H1 (cell line): ENCODE measurements around the gene PLPPR2. TPM values are rescaled to one million over a fixed set of nuclear protein-coding genes. Genes with fewer than 3 reads are reported as not detected.

Experiments
- CTCF ChIA-PET: fragments of 300-600 bp; sonication (Branson Sonifier 250); formaldehyde crosslinking; loops from one replicate; lab custom pipeline; 2021; ENCODE audit not compliant: partially characterized antibody; lab: Charles Lee
- POLR2A ChIA-PET: fragments of 300-600 bp; sonication (Branson Sonifier 250); formaldehyde crosslinking; loops from one replicate; lab custom pipeline; 2021; ENCODE audit warnings: inconsistent platforms; ENCODE audit not compliant: partially characterized antibody; lab: Charles Lee
- DNase-seq, 2 experiments: peaks; one replicate each; pipeline versions ENCODE4 v3.0.0 to v3.0.0-alpha.2; 2010 to 2022; ENCODE audit warnings: low spot score in 2 of 2, low read depth in 1 of 2, mixed read lengths in 1 of 2
- FAIRE-seq: peaks from 2 replicates; lab custom pipeline; 2011; peaks lifted over from hg19 to GRCh38; lab: Jason Lieb, UNC
- H2AFZ ChIP-seq: 2 replicates; pipeline ENCODE4 v1.8.1; 2012; ENCODE audit warnings: low read length, inconsistent platforms
- H2AK5ac ChIP-seq: 2 replicates; pipeline ENCODE4 v1.6.1; 2013; ENCODE audit warnings: low read depth, low read length
- H2BK120ac ChIP-seq: replicated peaks from 2 replicates; pipeline ENCODE3; 2013; ENCODE audit warnings: low read depth, low read length, inconsistent platforms
- H2BK12ac ChIP-seq: 2 replicates; pipeline ENCODE4 v1.6.1; 2013; ENCODE audit warnings: low read depth, low read length
- H2BK15ac ChIP-seq: 2 replicates; pipeline ENCODE4 v1.6.1; 2013; ENCODE audit warnings: low read length
- H2BK20ac ChIP-seq: 2 replicates; pipeline ENCODE4 v1.6.1; 2013; ENCODE audit warnings: low read length
- H2BK5ac ChIP-seq: 2 replicates; pipeline ENCODE4 v1.6.1; 2013; ENCODE audit warnings: low read depth, low read length
- H3K14ac ChIP-seq: 2 replicates; pipeline ENCODE4 v1.6.1; 2013; ENCODE audit warnings: inconsistent platforms; ENCODE audit not compliant: insufficient read length
- H3K18ac ChIP-seq: 2 replicates; pipeline ENCODE4 v1.6.1; 2013; ENCODE audit warnings: low read length; ENCODE audit errors: extremely low read depth
- H3K23ac ChIP-seq: 2 replicates; pipeline ENCODE4 v1.6.1; 2013; ENCODE audit warnings: inconsistent platforms; ENCODE audit not compliant: insufficient read length
- H3K23me2 ChIP-seq: 2 replicates; pipeline ENCODE4 v1.6.1; 2013; ENCODE audit warnings: low read depth, low read length
- H3K27ac ChIP-seq: 2 replicates; pipeline ENCODE4 v1.6.1; 2011; ENCODE audit warnings: low read depth, low read length, inconsistent platforms
- H3K27me3 ChIP-seq, 4 experiments: replicated peaks in 1 of 4; 1 replicate in 1 of 4; 2 replicates in 3 of 4; pipeline versions ENCODE4 v1.6.1 to v1.8.1; 2011 to 2013; ENCODE audit warnings: low read length in 3 of 4, mild to moderate bottlenecking in 3 of 4, inconsistent platforms in 2 of 4, mixed read lengths in 2 of 4, moderate library complexity in 1 of 4; ENCODE audit not compliant: control insufficient read depth in 3 of 4, insufficient read depth in 3 of 4; ENCODE audit errors: extremely low read depth in 1 of 4
- H3K36me3 ChIP-seq, 4 experiments: 2 replicates each; pipeline versions ENCODE4 v1.6.1 to v1.8.1; 2011 to 2013; ENCODE audit warnings: mild to moderate bottlenecking in 4 of 4, low read length in 3 of 4, moderate library complexity in 2 of 4, control low read depth in 1 of 4, inconsistent platforms in 1 of 4; ENCODE audit not compliant: insufficient read depth in 4 of 4, control insufficient read depth in 2 of 4
- H3K4ac ChIP-seq: replicated peaks from 2 replicates; pipeline ENCODE3; 2013; ENCODE audit warnings: low read length, low read depth, mixed read lengths, inconsistent platforms; ENCODE audit not compliant: insufficient read length
- H3K4me1 ChIP-seq, 4 experiments: replicated peaks in 1 of 4; 1 replicate in 1 of 4; 2 replicates in 3 of 4; pipeline versions ENCODE4 v1.6.1 to v1.8.1; 2011 to 2013; ENCODE audit warnings: low read length in 3 of 4, inconsistent platforms in 2 of 4, mixed read lengths in 1 of 4; ENCODE audit not compliant: insufficient read depth in 4 of 4, control insufficient read depth in 3 of 4
- H3K4me2 ChIP-seq, 2 experiments: 2 replicates each; pipeline versions ENCODE4 v1.6.1 to v1.8.1; 2011 to 2013; ENCODE audit warnings: low read depth in 2 of 2, low read length in 2 of 2, control low read depth in 1 of 2, inconsistent platforms in 1 of 2, mild to moderate bottlenecking in 1 of 2; ENCODE audit not compliant: insufficient read depth in 1 of 2
- H3K4me3 ChIP-seq, 4 experiments: fragments of 200-600, 300-600 bp in 1 of 4; sonication (generic), shearing (Covaris generic), sonication (Bioruptor Twin) in 1 of 4; 2 replicates each; pipeline versions ENCODE4 v1.5.1 to v1.8.1; 2011 to 2016; ENCODE audit warnings: low read length in 4 of 4, low read depth in 3 of 4, control low read depth in 2 of 4, inconsistent platforms in 2 of 4, mild to moderate bottlenecking in 2 of 4, mixed read lengths in 1 of 4, moderate library complexity in 1 of 4; ENCODE audit not compliant: insufficient read depth in 2 of 4; ENCODE audit errors: extremely low read depth in 1 of 4
- H3K56ac ChIP-seq: replicated peaks from 2 replicates; pipeline ENCODE3; 2013; ENCODE audit warnings: low read depth, mild to moderate bottlenecking, mixed read lengths, low read length, inconsistent platforms; ENCODE audit not compliant: insufficient read length
- H3K79me1 ChIP-seq: 2 replicates; pipeline ENCODE4 v1.6.1; 2013; ENCODE audit warnings: low read depth, low read length, control low read depth
- H3K79me2 ChIP-seq, 2 experiments: 2 replicates each; pipeline versions ENCODE4 v1.6.1 to v1.8.1; 2012 to 2013; ENCODE audit warnings: low read length in 2 of 2, mild to moderate bottlenecking in 2 of 2, inconsistent platforms in 1 of 2; ENCODE audit not compliant: insufficient read depth in 2 of 2, control insufficient read depth in 1 of 2
- H3K9ac ChIP-seq, 4 experiments: replicated peaks in 1 of 4; 1 replicate in 1 of 4; 2 replicates in 3 of 4; pipeline versions ENCODE4 v1.6.1 to v1.8.1; 2011 to 2013; ENCODE audit warnings: low read depth in 3 of 4, low read length in 3 of 4, control low read depth in 2 of 4, mild to moderate bottlenecking in 2 of 4, moderate library complexity in 2 of 4, inconsistent platforms in 1 of 4; ENCODE audit errors: extremely low read depth in 1 of 4
- H3K9me3 ChIP-seq, 2 experiments: 2 replicates each; pipeline versions ENCODE4 v1.6.1 to v1.8.1; 2012 to 2013; ENCODE audit warnings: mild to moderate bottlenecking in 2 of 2, moderate library complexity in 2 of 2, control low read depth in 1 of 2, inconsistent platforms in 1 of 2, low read depth in 1 of 2, low read length in 1 of 2, mixed read lengths in 1 of 2; ENCODE audit not compliant: insufficient read depth in 2 of 2
- H4K20me1 ChIP-seq, 2 experiments: replicated peaks in 1 of 2; 2 replicates each; pipeline versions ENCODE3 to v1.8.1; 2011 to 2013; ENCODE audit warnings: inconsistent platforms in 2 of 2, low read length in 2 of 2, mild to moderate bottlenecking in 1 of 2; ENCODE audit not compliant: insufficient read depth in 2 of 2, control insufficient read depth in 1 of 2
- H4K5ac ChIP-seq: 2 replicates; pipeline ENCODE4 v1.6.1; 2013; ENCODE audit warnings: low read length, low read depth, mixed read lengths, inconsistent platforms; ENCODE audit not compliant: insufficient read length
- H4K8ac ChIP-seq: 2 replicates; pipeline ENCODE4 v1.8.0; 2013; ENCODE audit warnings: mild to moderate bottlenecking, moderate library complexity, low read length, inconsistent platforms; ENCODE audit not compliant: insufficient read depth; ENCODE audit errors: extremely low read depth
- H4K91ac ChIP-seq: replicated peaks from 2 replicates; pipeline ENCODE3; 2013; ENCODE audit warnings: low read length, mixed read lengths, inconsistent platforms; ENCODE audit not compliant: insufficient read length
- ATF2 ChIP-seq: IDR thresholded peaks from 2 replicates; pipeline ENCODE4 v1.6.1; 2012; ENCODE audit warnings: low read length, inconsistent platforms
- BACH1 ChIP-seq: IDR thresholded peaks from 2 replicates; pipeline ENCODE4 v1.6.1; 2012; ENCODE audit warnings: low read length, improper control_type of control experiment
- CBX8 ChIP-seq: fragments of 300-800, 300-1000 bp; sonication (generic); IDR thresholded peaks from 2 replicates; pipeline ENCODE4 v1.7.1; 2016; ENCODE audit warnings: low read depth, low read length, borderline replicate concordance
- NRF1 ChIP-seq: IDR thresholded peaks from 2 replicates; pipeline ENCODE4 v1.6.1; 2011; ENCODE audit warnings: mild to moderate bottlenecking, low read depth, low read length, improper control_type of control experiment
- POLR2AphosphoS5 ChIP-seq: IDR thresholded peaks from 2 replicates; pipeline ENCODE4 v1.6.1; 2011; ENCODE audit warnings: low read depth, low read length
- RAD21 ChIP-seq, 2 experiments: IDR thresholded peaks in 1 of 2; conservative IDR thresholded peaks in 1 of 2; 2 replicates each; pipeline ENCODE4 v1.6.1; 2011; ENCODE audit warnings: low read depth in 2 of 2, low read length in 2 of 2, improper control_type of control experiment in 1 of 2, inconsistent platforms in 1 of 2, mild to moderate bottlenecking in 1 of 2, moderate library complexity in 1 of 2
- SP1 ChIP-seq: IDR thresholded peaks from 2 replicates; pipeline ENCODE4 v1.6.1; 2011; ENCODE audit warnings: low read depth, low read length
- SRF ChIP-seq: IDR thresholded peaks from 2 replicates; pipeline ENCODE4 v1.6.1; 2011; ENCODE audit warnings: mild to moderate bottlenecking, low read depth, low read length, moderate library complexity
- USF2 ChIP-seq: IDR thresholded peaks from 2 replicates; pipeline ENCODE4 v1.6.1; 2011; ENCODE audit warnings: low read length, improper control_type of control experiment
- WGBS, 2 experiments: shearing (Covaris generic) in 1 of 2; methylation state at CpG; one replicate each; pipeline versions ENCODE4 v1.1.6 to v1.1.7; 2013 to 2015; ENCODE audit warnings: low lambda C conversion rate in 2 of 2, mixed read lengths in 2 of 2, inconsistent platforms in 1 of 2, low coverage in 1 of 2, missing lambda C conversion rate in 1 of 2; ENCODE audit not compliant: insufficient replicate concordance in 2 of 2, insufficient coverage in 1 of 2, insufficient read length in 1 of 2; ENCODE audit errors: extremely low coverage in 1 of 2, missing lambda C conversion rate in 1 of 2; 5-methylcytosine and 5-hydroxymethylcytosine counted together
- polyA plus RNA-seq, 7 experiments: library from polyadenylated mRNA; depleted of rRNA in 3 of 7; stranded (reverse) in 5 of 7; unstranded in 2 of 7; fragments of >200 nt in 5 of 7; fragments of 200-250 nt in 2 of 7; gene quantifications; 1 replicate in 5 of 7; 2 replicates in 1 of 7; 4 replicates in 1 of 7; pipeline versions ENCODE4 v1.2.1 to v1.2.3, GENCODE V29; 2011 to 2013; ENCODE audit warnings: missing spikeins in 2 of 7, mixed read lengths in 2 of 7
- total RNA-seq: library from RNA; stranded (reverse); fragmentation: NEBNext Ultra II Directional; extraction: Animal tissue kit (Norgen Biotek cat#: 25700); gene quantifications from 2 replicates; pipeline ENCODE4 v1.2.1, GENCODE V29; 2021

Gene PLPPR2
- total and polyA plus RNA-seq, 2 of the 8 experiments (the other 6 are each of a cell fraction or from before 2014, with no cell fraction given) = 7.2 to 11.7 TPM

- Histone ChIP-seq H4K5ac (no peak overlapping the region), H2BK12ac (no peak overlapping the region), H3K79me2 (no peaks in the 10 kb centered on the region), H2AFZ (no peak overlapping the region), H3K18ac (no peak overlapping the region), H2BK20ac (no peak overlapping the region), H3K9me3 (no peaks in the 10 kb centered on the region), H3K14ac (no peak overlapping the region), H3K36me3 (no peaks in the 10 kb centered on the region), H3K56ac (no peak overlapping the region), H3K4me1 (no peaks in the 10 kb centered on the region), H3K27me3 (no peaks in the 10 kb centered on the region), H3K23ac (no peak overlapping the region), H4K20me1 (no peaks in the 10 kb centered on the region), H3K79me1 (no peaks in the 10 kb centered on the region), H2AK5ac (no peak overlapping the region), H3K27ac (no peak overlapping the region), H3K23me2 (no peaks in the 10 kb centered on the region), H2BK15ac (no peak overlapping the region), H3K4me3 (no peak overlapping the region), H2BK5ac (no peak overlapping the region), H4K8ac (no peak overlapping the region), H4K91ac (no peak overlapping the region), H3K4me2 (no peak overlapping the region), H3K9ac (no peak overlapping the region), H3K4ac (no peak overlapping the region), H2BK120ac (no peak overlapping the region)
- CTCF ChIA-PET = interaction anchor here (1.0 to 1.8 kb wide), 6 partner anchors 12 to 246 kb away, joined by 3 to 4 read pairs (median 4); no protein-coding TSS in a partner anchor
- 88% methylated on average over 9 of the region's 9 CpGs; no CpG with 5 or more reads in 1 of the 2 experiments for WGBS, 2 experiments
- FAIRE-seq (no peak), DNase-seq (no peak)
- POLR2A ChIA-PET = no interaction called here
- TF ChIP-seq BACH1 (no peak), USF2 (no peak), SP1 (no peak), NRF1 (no peak), CBX8 (no peak), SRF (no peak), ATF2 (no peak), POLR2AphosphoS5 (no peak), RAD21 (IDR thresholded peaks at IDR 0.05 in 1 of 2, conservative IDR thresholded peaks at IDR 0.05 in 1 of 2; ENCODE audit: low read depth in 2 of 2, low read length in 2 of 2) (no peak)
Measured at GRCh38 chr19:11306337-11306736, 48.9 kb upstream of the PLPPR2 start.
